A549 (cell line): ENCODE measurements around the gene RPS24.

Source experiments
- CHD4 ChIP-seq: fragments of 200-600 bp; sonication (generic); IDR thresholded peaks from 2 replicates; pipeline ENCODE4 v1.6.1; 2016; ENCODE audit warnings: antibody characterized with exemption, mild to moderate bottlenecking, borderline replicate concordance
- POLR2A ChIP-seq: IDR thresholded peaks from 2 replicates; pipeline ENCODE4 v1.6.1; 2012; ENCODE audit warnings: mild to moderate bottlenecking, low read length
- RCOR1 ChIP-seq: fragments of 150-350 bp; IDR thresholded peaks from 2 replicates; pipeline ENCODE4 v1.6.1; 2014; ENCODE audit warnings: antibody characterized with exemption, low read length, low read depth
- TF ChIP-seq, protein P1 (sequence below): fragments of >200 bp; sonication (Bioruptor Twin); formaldehyde crosslinking; IDR thresholded peaks from 3 replicates; pipeline ENCODE4 v1.5.1; 2016
- TF ChIP-seq, protein P2 (sequence below): fragments of 200-600 bp; sonication (generic); IDR thresholded peaks from 2 replicates; pipeline ENCODE4 v1.6.1; 2016; ENCODE audit warnings: antibody characterized with exemption, mild to moderate bottlenecking, moderate library complexity

GRCh38 chr10:78065611-78066010, 31.9 kb downstream of the RPS24 start:
- TF ChIP-seq, protein P1, sequence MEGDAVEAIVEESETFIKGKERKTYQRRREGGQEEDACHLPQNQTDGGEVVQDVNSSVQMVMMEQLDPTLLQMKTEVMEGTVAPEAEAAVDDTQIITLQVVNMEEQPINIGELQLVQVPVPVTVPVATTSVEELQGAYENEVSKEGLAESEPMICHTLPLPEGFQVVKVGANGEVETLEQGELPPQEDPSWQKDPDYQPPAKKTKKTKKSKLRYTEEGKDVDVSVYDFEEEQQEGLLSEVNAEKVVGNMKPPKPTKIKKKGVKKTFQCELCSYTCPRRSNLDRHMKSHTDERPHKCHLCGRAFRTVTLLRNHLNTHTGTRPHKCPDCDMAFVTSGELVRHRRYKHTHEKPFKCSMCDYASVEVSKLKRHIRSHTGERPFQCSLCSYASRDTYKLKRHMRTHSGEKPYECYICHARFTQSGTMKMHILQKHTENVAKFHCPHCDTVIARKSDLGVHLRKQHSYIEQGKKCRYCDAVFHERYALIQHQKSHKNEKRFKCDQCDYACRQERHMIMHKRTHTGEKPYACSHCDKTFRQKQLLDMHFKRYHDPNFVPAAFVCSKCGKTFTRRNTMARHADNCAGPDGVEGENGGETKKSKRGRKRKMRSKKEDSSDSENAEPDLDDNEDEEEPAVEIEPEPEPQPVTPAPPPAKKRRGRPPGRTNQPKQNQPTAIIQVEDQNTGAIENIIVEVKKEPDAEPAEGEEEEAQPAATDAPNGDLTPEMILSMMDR: no peak
- TF ChIP-seq RCOR1 (no peak), CHD4 (no peak), POLR2A (no peak)
- TF ChIP-seq, protein P2, sequence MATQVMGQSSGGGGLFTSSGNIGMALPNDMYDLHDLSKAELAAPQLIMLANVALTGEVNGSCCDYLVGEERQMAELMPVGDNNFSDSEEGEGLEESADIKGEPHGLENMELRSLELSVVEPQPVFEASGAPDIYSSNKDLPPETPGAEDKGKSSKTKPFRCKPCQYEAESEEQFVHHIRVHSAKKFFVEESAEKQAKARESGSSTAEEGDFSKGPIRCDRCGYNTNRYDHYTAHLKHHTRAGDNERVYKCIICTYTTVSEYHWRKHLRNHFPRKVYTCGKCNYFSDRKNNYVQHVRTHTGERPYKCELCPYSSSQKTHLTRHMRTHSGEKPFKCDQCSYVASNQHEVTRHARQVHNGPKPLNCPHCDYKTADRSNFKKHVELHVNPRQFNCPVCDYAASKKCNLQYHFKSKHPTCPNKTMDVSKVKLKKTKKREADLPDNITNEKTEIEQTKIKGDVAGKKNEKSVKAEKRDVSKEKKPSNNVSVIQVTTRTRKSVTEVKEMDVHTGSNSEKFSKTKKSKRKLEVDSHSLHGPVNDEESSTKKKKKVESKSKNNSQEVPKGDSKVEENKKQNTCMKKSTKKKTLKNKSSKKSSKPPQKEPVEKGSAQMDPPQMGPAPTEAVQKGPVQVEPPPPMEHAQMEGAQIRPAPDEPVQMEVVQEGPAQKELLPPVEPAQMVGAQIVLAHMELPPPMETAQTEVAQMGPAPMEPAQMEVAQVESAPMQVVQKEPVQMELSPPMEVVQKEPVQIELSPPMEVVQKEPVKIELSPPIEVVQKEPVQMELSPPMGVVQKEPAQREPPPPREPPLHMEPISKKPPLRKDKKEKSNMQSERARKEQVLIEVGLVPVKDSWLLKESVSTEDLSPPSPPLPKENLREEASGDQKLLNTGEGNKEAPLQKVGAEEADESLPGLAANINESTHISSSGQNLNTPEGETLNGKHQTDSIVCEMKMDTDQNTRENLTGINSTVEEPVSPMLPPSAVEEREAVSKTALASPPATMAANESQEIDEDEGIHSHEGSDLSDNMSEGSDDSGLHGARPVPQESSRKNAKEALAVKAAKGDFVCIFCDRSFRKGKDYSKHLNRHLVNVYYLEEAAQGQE: no peak
